ENCODE results near the gene ADORA3.

The ADORA3 gene

DNA sequence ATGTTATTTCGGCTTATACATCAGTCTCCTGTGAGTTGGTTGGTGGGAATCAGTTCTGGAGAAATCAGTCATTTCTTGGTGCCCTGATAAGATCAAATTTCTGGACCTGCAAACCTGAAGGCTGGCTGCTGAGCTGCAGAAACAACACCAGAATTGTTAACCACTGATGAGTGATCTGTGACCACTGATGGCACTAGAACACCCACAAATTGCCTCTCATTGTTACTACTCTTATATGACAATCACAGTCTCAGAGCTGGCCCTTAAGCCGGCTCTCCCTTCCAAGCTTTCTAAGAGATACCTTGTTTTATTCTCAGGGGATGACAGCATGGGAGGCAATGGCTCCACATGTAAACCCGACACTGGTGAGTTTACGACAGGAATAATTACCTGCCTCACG lies 27.7 kb downstream of the ADORA3 start:
- TF ChIP-seq, protein P1, sequence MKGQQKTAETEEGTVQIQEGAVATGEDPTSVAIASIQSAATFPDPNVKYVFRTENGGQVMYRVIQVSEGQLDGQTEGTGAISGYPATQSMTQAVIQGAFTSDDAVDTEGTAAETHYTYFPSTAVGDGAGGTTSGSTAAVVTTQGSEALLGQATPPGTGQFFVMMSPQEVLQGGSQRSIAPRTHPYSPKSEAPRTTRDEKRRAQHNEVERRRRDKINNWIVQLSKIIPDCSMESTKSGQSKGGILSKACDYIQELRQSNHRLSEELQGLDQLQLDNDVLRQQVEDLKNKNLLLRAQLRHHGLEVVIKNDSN (IDR thresholded peaks at IDR 0.05) = no peak
- TF ChIP-seq RAD21 (IDR thresholded peaks at IDR 0.05; ENCODE audit: low read depth) (no peak), YY1 (IDR thresholded peaks at IDR 0.05; ENCODE audit: low read depth) (no peak), MAX (IDR thresholded peaks at IDR 0.05) (no peak), TAF1 (IDR thresholded peaks at IDR 0.05; ENCODE audit: low read depth) (no peak), REST (IDR thresholded peaks at IDR 0.05; ENCODE audit: low read depth) (no peak), EGR1 (IDR thresholded peaks at IDR 0.05) (no peak), NFIC (IDR thresholded peaks at IDR 0.05) (no peak), TCF12 (IDR thresholded peaks at IDR 0.05; ENCODE audit: low read depth) (no peak), CEBPB (IDR thresholded peaks at IDR 0.05) (no peak), TEAD4 (IDR thresholded peaks at IDR 0.05) (no peak), CREB1 (IDR thresholded peaks at IDR 0.05; ENCODE audit: low read depth) (no peak), ZBTB7A (IDR thresholded peaks at IDR 0.05; ENCODE audit: low read depth) (no peak)

- TF ChIP-seq MAX (IDR thresholded peaks at IDR 0.05) = no peak
- TF ChIP-seq TCF12 (IDR thresholded peaks at IDR 0.05; ENCODE audit: low read depth) = no peak
- TF ChIP-seq NFIC (IDR thresholded peaks at IDR 0.05) = no peak
- TF ChIP-seq, protein P1 (IDR thresholded peaks at IDR 0.05) = no peak
These were observed 28.9 kb downstream of the ADORA3 start for GRCh38 chr1:111474521-111474920.

GRCh38 chr1:111474106-111474505 lies 29.3 kb downstream of the ADORA3 start:
- TF ChIP-seq TCF12 (IDR thresholded peaks at IDR 0.05; ENCODE audit: low read depth) (no peak), ZBTB7A (IDR thresholded peaks at IDR 0.05; ENCODE audit: low read depth) (no peak), CREB1 (IDR thresholded peaks at IDR 0.05; ENCODE audit: low read depth) (no peak), MAX (IDR thresholded peaks at IDR 0.05) (no peak), REST (IDR thresholded peaks at IDR 0.05; ENCODE audit: low read depth) (no peak)

DNA sequence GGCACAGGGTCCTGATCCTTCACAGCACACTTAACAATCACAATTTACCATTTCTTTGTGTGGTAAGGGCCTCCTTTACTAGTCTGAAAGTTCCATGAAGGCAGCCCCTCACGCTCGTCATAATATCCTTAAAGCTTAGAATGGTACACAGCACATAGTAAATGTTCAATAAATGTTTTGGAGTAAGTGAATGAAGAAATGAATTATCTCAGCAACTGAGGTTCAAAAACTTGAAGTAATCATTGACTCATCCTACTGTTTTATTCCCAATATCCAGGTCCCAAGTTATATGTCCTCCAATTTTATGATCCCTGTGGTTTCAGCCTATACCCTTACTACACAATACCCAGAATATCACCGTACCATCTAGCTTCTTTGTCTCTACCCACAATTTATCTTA lies 31.9 kb downstream of the ADORA3 start:
- TF ChIP-seq ZBTB7A (IDR thresholded peaks at IDR 0.05; ENCODE audit: low read depth) (no peak), NFIC (IDR thresholded peaks at IDR 0.05) (no peak), CEBPB (IDR thresholded peaks at IDR 0.05) (no peak), YY1 (IDR thresholded peaks at IDR 0.05; ENCODE audit: low read depth) (no peak), EP300 (IDR thresholded peaks at IDR 0.05; ENCODE audit: borderline replicate concordance) (no peak), TCF12 (IDR thresholded peaks at IDR 0.05; ENCODE audit: low read depth) (no peak), MAX (IDR thresholded peaks at IDR 0.05) (no peak), FOXM1 (IDR thresholded peaks at IDR 0.05; ENCODE audit: borderline replicate concordance, low read depth) (no peak), REST (IDR thresholded peaks at IDR 0.05; ENCODE audit: low read depth) (no peak), RAD21 (IDR thresholded peaks at IDR 0.05; ENCODE audit: low read depth) (no peak), TEAD4 (IDR thresholded peaks at IDR 0.05) (no peak), TAF1 (IDR thresholded peaks at IDR 0.05; ENCODE audit: low read depth) (no peak), CREB1 (IDR thresholded peaks at IDR 0.05; ENCODE audit: low read depth) (no peak), EGR1 (IDR thresholded peaks at IDR 0.05) (no peak)
- TF ChIP-seq, protein P1 (IDR thresholded peaks at IDR 0.05) = no peak
